Measurements from ENCODE around the gene KRT73.

- TF ChIP-seq CTCF (IDR thresholded peaks at IDR 0.05; ENCODE audit: poor library complexity): no peak
- TF ChIP-seq EZH2 (IDR thresholded peaks at IDR 0.05; ENCODE audit: borderline replicate concordance): no peak
- no peak for TF ChIP-seq EZH2phosphoT487 (IDR thresholded peaks at IDR 0.05; ENCODE audit: low read depth, severe bottlenecking, unreplicated experiment)
Observed at GRCh38 chr12:52646613-52647012, 28.3 kb upstream of the KRT73 start.
